GM18511 (cell line): Measurements from ENCODE around the gene ZBTB7C.

Experiments used
- ATAC-seq: cut with Tn5 transposase; IDR thresholded peaks from one replicate; pipeline ENCODE4 v1.9.1; 2021; ENCODE audit warnings: mild to moderate bottlenecking, moderate library complexity; ENCODE audit not compliant: unreplicated experiment

ZBTB7C gene

DNA sequence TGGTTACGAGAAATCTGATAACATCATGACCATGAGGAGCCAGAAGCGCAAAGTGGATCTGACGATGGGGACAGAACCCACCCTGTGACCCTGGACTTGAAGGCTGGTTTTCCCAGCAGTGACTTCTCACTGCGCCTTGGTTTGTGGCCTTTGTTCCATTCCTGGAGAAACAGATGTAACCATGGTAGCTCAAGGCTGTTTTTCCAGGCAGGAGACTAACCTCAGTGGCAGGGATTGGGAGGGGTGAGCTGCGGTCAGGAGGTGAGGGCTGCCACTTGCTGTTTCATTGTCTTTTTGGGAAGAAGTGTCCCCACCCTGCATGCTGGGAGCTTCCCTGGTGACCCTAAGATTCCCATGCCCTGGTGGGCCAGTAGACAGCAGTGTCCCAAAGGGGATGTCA is 362.3 kb downstream of the ZBTB7C start:
- ATAC-seq = no peak

DNA sequence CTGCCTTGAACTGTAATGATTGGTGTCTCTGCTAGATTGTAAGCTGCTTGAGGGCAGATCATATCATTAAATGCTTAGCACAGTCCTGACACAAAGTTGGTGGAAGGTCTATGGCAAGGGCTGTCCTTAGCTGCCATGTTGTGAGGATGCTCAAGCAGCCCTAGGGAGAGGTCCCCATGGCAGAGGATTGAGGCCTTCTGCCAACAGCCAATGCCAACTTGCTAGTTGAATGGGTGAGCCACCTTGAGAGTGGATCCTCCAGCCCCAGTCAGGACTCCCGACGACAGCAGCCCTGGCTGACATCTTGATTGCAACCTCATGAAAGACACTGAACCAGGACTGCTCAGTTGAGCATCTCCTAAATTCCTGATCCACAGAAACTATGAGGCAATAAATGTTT is 363.4 kb downstream of the ZBTB7C start:
- ATAC-seq = no peak

DNA sequence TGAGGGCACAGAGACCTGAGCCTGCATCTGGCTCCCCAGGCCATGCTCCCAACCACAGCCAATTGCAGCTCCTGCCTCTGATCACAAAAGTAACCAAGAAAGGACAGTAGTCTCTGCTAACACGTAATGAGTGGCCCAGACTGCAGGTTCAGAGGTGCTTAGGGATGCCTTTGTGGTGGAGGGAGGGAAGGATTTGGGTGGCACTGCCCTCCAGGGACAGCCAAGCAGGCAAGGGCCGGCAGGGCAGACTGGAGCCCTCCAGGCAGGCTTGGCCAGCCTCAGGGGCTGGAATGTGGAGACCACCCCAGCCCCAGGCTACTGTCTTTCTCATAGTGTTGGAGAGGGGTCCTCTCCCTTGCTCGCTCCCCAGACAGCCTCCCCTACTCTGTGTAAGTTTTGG is 364.2 kb downstream of the ZBTB7C start:
- ATAC-seq = no peak

DNA sequence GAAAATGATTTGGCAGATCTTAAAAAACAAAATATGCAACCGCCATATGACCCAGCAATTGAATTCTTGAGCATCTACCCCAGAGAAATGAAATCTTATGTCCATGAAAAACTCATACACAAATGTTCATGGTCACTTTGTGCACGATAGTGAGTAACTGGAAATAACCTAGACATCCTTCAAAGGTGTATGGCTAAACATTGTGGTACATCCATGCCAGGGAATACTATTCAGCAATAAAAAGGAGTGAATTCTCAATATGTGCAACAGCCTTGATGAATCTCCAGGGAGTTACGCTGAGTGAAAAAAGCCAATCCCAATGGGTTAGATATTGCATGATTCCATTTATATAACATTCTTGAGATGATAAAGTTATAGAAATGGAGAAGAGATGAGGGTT is 366.0 kb downstream of the ZBTB7C start:
- no peak for ATAC-seq

DNA sequence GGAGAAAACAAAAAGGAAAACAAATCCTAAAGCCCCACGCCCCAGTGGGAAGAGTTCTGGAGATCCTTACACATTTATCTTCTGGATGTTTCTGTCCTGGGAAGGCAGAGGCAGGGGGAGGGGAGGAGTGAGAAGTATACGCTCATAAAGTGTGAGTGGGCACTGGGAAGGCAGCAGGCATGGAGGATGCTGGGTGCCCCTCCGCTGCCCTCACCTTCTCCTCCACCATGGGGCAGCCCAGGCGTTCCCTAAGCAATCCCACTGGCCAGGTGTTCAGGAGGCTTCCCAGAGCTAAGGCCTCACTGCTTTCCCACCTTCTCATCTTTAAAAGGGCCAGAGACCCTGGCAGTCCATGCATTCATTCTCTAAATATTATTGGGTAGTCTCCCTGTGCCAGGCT is 366.8 kb downstream of the ZBTB7C start:
- no peak for ATAC-seq

DNA sequence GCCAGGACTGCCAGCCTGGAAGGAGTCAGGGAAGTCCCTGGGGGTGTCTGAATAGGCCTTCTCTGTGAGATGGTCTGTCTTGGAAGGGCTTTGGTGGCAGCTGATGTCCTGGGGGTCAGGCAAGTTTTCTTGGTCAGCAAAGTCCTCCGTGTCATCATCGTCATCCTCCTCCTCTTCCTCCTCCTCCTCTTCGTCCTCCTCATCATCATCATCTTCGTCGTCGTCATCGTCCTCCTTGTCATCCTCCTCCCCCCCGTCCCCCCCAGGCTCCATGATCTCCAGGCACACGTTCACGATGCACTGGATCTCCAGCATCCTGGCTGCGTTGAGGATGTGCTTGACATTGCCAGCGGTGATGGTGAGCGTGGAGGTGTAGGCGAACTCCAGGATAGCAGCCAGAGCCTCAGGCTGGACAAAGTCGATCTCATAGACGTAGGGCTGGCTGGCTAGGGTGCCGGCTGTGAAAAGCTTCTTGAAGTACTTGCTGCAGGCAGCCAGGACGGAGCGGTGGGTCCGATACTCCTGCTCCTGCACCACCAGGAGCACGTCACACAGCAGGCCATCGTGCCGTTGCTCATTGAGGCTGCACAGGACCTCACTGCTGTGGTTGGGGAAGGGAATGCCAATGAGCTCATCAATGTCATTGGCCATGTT is 368.6 kb downstream of the ZBTB7C start:
- ATAC-seq = no peak

DNA sequence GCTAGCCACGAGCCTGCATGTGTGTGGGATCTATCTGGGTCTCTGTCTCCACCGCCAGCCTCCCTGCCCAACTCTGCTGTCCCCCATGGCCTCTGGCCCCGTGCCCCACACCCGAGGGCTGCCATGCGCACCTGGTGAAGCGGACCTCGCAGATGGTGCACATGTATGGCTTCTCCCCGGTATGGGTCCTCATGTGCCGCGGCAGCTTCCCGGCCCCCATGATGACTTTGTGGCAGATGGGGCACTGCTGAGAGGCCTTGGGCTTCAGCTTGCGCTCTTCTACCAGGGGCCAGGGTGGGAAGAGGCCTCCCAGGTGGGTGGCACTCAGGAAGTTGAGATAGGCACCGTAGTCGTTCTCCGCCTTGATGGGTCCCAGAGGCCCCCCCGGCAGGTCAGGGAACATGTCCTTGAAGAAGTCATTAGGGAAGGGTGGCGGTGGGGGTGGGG is 369.4 kb downstream of the ZBTB7C start:
- ATAC-seq = no peak

DNA sequence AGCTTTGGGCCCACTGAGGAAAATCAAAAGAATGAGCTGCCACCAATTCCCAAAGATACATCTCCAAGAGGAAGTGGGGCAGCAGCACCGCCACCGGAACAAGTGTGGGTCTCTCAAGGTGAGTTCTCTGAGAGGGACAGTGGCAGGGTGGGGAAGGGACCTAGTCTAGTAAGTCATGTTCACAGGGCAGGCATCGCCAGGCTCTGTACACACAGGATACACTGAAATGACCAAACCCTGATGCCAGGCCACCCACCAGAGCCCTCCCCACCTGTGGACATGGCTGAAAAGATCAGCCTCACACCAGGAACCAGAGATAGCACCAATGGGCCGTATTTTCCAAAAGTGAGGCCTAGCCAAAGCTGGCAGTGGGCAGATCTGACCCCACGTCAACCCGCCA is 370.5 kb downstream of the ZBTB7C start:
- no peak for ATAC-seq

DNA sequence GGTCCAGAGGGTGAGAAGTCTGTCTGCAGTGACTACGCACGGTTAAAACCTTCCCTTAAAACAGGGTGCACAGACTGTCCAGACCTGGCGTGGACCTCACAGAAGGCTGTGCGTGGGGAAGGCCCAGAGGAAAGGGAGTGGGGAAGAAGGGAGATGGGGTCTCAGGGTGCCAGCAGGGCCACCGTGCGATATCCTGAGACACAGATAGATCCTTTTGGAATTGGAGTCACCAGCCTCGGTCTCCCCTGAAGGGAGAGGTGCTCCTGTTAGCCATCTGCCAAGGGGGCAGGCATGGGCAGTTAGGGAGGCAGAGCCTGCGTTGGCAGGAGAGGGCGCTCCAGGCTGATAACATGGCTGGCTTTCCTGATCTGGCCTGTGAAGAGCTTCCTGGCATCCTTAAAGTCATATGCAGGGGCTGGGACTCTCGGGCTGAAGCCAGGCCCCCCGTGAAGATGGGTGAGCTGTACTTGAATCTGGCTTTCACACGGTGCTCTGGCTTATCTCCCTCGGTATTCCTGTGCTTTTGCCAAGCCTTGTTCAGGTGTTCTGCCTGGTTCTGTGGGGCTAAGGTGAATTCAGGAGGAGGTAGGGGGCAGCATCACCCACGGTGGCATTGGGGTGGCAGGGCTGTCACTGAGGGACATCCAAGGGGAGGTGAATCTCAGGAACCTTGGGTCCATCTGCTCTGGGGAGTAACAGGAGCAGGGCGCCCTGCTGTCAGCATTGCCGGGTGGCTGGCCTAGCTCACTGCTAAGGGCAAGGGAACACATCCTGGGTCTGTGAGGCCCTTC is 371.5 kb downstream of the ZBTB7C start:
- ATAC-seq = no peak

DNA sequence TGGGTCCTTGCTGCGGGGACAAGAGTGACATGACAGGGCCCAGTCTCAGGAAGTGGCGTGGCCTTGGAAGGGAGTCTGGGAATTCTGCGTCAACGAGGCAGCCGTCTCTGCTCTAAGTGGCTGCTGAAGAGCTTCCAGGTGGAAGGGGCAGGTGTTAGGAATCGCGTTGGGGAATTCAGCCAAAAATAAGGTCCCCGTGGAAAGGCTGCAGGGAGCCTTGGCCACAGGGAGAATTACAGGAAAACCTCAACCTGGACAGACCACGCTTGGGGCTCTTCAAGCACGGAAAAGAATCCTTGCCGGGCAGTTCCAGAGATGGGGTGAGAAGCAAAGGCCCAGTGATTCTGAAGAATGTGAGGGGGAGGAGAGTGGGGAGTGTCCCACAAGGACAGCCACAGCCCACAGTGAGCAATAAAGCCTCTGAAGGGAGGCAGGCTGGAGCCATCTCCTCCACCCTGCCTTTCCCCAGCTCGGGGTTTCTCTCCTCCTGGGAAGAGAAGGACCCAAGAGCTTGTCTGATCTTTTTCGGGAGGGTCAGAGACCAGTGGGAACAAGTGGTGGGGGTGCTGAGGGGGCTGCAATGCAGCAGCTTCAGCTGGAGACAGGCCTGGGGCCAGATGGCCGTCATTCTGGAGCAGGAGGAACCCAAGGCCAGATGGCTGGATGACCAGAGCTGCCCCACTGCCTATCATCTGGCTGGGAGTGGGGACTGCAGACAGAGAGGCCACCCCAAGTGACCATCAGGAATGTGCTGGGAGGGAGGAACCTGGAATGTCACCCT is 372.4 kb downstream of the ZBTB7C start:
- ATAC-seq = no peak

DNA sequence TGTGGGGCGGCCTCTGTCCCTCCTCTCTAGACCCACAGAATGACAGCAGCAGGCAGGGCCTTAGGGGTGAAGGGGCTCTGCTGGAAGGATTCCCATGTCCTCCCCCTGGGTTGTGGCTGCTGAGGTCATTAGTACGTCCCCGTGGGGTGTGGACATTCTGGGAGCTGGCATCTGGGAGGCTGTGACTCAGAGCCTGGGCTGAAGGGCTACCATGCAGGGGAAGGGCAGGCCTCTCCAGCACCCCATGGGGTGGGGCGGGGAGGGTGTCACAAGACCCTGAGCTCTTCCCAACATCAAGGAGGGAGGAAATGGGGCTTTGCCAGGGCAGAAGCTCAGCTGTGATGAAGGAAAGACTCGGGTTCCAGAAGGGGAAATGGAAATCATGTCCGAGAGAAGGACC is 373.0 kb downstream of the ZBTB7C start:
- no peak for ATAC-seq

DNA sequence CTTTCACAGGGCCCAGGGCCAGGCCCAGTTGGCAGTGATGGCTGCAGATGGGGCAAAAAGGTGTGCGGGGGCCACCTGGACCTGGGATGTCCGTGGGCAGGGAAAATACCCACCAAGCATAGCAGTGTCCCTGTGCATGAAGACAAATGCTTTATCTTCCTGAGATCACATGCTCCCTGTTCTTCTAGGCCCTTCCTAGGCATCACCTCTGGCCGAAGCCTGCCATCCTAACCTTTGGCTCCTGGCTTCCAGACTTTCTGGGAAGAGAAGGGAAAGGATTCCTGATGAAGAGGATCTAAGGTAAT is 373.7 kb downstream of the ZBTB7C start:
- ATAC-seq = no peak

DNA sequence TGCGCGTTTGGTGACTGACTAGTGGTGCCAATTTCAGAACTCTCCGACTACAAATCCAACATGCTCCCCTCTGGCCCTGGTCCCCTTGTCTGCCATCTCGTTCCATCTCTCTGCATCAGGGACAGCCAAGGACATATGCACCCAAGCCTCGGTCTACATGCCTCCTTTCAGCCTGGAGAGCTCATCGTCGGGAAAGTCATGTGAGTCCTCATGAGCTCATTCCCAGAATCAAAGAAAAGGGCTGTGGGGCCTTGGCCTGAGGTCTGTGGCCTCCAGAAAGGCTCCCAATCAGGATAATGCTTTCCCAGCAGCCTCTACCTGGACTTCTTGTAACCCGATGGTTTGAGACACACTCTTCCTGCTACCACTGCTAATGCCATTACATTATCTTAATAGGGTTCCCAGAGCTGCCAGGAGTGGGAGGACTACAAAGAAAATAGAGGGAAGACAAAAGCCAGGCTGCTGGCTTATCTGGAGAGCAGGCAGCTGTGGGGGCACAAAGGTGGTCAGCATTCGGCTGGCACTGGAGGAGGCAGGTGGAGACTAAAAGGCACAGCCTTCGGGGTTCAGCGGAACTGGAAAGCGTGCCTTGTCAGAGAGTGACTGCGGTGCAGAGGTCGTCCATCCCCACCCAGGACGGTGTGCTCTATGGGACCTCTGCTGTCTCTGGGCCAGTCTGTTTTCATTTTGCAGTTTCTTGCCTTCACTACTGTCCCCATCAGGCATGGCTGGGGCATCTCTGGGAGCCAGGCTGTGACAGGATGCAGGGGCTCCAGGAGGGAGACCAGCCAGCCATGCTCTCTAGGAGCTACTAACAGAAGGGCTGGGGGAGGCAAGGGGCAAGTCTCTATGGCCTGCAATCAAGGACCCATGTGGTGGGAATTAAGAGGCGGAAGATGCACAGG is 374.3 kb downstream of the ZBTB7C start:
- no peak for ATAC-seq

DNA sequence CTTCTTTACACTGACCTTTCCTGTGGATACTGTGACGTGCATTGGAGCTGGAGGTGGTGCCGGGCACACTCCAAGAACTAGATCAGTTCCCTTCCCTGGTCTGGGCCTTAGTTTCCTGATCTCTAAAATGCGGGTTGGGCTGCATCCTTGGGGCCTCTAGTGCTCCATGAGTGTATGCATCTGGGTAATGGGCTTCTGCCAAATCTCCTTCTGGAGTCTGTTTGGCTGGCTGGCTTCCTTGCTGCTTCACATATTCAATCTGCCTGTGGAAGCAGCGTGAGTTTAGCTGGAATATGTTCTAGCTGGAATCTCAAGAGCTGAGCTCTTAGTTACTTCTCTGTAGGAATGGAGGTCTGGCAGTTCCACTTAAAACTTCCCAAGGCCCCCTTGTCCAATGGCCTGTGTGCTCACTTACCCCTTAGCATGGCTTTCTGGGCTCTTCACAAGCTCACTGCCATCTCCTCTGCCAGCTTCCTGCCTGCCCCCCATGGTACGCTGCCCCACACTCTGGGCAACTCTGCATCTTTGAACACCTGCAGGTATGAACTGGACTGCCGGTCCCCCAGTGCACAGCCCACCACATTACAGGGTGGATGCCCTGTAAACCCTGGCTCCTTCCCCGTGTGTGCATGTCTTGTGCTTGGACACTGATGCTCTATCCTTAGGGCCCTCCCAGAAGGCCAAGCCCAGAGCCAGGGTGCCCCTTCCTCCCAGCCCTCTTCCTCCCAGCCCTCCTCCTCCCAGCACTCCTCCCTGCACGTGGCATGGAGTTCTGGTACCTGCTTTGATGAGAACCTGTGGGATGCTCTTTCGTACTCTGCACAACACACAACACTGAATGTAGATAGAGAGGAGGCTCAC is 375.2 kb downstream of the ZBTB7C start:
- ATAC-seq = no peak

DNA sequence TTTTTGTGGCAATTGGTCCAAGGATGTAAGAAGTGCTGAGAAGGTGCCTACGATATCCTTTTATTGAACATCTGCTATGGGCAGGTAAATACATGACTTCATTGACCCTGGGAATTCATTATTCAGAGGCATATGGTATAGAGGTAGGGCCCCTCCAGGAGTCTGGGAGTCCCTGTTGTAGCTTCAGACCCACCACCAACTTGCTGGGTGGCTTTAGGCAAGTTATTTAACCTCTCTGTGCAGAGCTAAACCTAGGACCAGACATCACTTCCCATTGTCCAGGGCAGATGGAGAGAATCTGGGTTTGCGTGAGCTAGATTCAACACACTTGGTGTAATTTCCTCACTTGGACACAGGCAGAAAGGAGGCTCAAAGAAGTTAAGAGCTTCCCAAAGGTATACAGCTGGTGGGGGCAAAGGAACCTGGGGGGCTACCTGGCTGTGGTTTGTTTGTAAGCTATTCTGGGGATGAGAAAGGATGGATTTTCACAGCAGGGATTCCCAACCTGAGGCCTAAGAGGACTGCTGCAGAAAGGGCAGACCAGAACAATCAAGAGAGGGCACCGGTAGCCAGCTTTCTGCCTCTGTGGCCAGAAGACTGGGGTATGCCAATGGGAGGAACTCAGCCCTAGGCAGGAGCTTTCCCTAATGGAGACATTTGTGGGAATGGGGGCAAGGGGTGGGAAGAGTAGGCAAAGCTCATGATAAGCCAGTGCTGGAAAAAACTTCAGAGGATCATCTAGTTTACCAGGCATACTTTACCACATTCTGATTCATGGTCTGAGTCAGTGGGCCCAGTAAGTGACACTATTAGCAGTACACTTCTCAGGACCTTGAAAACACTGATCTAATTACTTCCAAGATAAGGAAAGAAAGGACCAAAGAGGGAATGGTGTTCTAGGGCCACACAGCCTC is 376.1 kb downstream of the ZBTB7C start:
- no peak for ATAC-seq

DNA sequence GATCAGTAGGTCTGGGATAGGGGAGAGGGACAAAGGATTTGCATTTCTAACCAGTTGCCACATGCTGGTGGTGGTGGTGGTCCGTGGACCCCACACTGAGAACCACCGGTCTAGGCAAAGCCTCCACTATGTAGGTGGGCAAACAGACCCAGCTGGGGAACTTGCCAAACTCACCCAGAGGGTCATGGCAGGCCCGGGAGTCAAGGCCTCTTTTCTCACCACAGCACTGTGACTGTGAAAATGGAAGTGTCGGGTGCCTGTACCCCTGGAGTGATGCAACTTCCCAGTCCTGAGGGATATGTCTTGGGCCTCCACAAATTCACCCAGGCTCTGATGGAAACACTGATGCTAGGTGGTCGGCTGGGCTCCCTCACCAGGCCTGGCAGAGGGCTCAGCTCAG is 377.5 kb downstream of the ZBTB7C start:
- no peak for ATAC-seq

DNA sequence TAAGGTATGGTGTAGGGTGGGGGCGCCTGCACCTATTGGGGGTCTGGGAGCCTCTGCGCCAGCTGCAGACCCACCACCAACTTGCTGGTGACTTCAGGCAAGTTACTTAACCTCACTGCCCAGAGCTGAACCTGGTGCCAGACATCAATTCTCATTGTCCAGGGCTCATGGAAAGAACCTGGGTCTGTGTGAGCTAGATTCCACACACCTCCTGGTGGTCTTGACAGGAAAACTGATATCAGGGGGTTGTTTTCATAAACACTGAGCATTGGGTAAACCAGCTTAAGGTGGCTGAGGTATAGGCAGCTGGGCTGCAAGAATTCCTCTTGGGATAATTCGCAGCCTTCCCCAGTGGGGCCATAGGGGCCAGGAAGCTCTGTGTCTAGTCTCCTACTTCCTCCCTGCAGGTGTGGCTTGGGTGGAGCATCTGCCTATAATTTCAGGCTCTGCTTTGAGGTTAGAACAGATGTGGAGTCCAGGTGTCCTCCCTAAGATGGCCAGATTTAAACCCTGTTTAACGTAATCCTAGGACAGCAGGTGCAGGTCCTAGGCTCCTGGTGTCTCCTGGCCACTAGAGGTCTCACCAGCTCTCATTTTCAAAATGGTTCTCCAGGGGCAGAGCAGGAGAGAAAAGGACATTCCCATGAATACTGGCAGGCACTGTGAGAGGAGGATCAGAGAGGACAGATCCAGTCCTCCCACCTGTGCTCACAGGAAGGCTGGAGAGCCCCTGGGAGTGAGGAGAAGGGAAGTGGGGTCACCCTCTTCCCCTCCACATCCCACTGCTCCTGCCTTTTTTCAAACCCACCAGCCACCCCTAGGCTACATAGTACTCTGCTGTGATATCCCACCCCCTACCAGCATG is 378.3 kb downstream of the ZBTB7C start:
- no peak for ATAC-seq
